Amniotic epithelial cell (primary cell): ENCODE results near the gene OR2L2.
"Not testable (repeated sequence)": the region's sequence is repeated elsewhere in the genome, so short reads cannot be mapped to it uniquely, and the experiment has no call there.

Source experiments
- DNase-seq: peaks from one replicate; pipeline ENCODE4 v3.0.0-alpha.2; 2010; ENCODE audit warnings: low read depth

The OR2L2 gene, protein sequence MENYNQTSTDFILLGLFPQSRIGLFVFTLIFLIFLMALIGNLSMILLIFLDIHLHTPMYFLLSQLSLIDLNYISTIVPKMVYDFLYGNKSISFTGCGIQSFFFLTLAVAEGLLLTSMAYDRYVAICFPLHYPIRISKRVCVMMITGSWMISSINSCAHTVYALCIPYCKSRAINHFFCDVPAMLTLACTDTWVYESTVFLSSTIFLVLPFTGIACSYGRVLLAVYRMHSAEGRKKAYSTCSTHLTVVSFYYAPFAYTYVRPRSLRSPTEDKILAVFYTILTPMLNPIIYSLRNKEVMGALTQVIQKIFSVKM

DNA sequence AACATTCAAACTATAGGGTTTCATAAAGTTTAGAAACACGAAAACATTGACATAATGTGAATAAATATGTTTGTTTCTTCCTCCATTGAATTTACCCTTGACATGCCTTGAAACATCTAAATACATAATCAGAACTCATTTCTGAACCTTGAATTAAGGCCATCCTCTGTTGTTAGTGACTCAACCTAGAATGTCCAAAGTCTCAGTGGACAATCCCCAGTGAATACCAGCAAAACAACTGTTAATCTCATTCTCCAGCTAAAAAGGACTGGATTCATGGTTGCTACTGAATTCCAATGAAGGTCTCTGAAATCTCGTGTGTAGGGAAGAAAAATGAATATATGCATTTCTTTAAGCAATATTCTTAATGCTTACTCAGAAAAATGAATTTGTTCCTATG is at the start of gene OR2L2:
Gene OR2L2 (plus strand): TSS at position 301 of the 400 bp plus-strand sequence. CDS start 8,198 bp downstream, outside the sequence.
- DNase-seq, result no peak

DNA sequence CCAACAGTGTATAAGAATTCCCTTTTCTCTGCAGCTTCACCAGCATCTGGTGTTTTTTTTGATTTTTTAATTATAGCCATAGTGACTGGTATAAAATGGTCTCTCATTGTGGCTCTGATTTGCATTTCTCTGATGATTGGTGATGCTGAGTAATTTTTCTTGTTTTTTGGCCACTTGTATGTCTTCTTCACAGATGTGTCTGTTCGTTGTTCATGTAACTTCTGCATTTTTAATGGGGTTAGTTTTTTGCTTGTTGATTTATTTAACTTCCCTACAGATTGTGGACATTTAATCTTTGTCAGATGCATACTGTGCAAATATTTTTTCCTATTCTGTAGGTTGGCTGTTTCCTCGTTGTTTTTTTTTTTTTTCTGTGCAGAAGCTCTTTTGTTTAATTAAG is 36.9 kb upstream of the OR2L2 start:
- DNase-seq, result no peak

DNA sequence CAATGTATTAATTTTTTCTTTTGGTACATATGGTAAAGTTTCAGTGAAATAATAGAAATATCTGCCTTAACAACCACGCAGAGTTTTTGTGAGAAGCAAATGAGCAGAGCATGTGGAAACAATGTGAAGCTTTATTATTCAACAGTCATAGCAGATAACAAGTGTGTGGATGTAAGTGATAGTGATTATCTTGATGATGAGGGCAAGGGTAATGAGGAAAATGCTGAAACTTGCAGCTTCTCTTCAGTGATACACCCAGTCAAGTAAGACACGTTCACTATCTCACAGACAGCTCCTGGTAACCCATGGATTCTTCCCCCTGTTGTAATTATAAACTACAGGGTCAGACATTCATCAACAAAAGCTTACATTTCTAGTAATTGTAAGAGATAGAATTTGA is 31.1 kb upstream of the OR2L2 start:
- no peak for DNase-seq

DNA sequence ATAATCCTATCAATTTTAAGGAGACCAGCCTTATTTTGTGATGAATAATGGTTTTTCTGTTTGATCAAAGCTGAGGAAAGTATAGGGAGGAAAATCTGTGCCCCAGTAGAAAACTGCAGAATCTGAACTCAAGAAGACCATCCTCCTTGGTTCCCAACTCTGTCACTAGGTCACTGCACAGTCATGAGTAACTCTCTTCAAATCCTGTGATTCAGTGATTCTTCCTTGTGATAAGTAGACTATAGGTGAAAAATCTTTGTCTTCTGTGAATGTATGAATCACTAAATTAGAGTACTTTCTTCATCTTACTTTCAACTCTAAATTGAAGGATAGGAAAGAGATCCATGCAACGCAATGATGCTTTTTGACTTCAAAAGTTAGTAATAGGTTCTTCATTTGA is 29.7 kb upstream of the OR2L2 start:
- no peak for DNase-seq

DNA sequence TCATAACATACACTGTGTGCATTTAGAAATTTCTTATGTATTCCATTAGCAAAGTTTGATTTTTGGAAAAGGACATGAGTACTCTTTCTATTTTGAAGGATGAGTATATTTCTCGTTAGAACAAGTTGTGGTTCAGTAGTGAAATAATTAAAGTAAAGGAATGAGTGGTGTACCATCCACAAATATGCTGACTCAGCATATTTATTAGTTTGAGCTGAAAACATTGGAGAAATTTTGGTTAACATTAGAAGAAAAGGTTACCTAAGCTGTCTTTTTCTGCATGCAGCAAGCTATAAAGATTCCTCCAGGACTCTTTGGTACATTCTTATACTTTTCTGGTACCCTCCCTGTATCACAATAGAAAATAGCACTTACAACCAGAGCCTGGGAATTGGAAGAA is 22.1 kb upstream of the OR2L2 start:
- DNase-seq, result no peak

DNA sequence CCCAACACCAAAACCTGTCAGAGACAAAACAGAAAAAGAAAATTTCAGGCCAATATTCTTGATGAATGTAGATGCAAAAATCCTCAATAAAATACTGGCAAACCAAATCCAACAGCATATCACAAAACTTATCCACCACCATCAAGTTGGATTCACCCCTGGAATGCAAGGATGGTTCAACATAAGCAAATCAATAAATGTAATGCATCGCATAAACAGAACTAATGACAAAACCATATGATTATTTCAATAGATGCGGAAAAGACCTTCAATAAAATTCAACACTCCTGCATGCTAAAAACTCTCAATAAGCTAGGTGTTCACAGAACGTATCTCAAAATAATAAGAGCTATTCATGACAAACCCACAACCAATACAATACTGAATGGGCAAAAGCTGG is 20.2 kb upstream of the OR2L2 start:
- no peak for DNase-seq

DNA sequence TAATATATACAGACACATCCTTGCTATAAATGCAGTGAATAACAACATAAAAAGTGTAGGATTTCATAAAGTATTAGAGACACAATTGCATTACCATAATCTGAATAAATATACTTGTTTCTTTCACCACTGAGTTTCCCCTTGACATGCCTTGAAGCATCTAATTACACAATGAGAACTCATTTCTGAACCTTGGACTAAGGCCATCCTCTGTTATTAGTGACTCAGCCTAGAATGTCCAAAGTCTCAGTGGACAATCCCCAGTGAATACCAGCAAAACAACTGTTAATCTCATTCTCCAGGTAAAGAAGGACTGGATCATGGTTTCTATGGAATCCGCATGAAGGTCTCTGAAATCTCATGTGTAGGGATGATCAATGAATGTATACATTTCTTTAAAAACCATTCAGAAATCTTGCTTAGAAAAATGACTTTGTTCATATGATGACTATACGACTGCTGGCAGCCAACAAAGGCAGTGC is 16.6 kb upstream of the OR2L2 start, which contains the start of gene OR2L5:
Gene OR2L5 (plus strand): TSS at position 432 of the 482 bp plus-strand sequence. CDS start 8,288 bp downstream, outside the sequence.
- no peak for DNase-seq

DNA sequence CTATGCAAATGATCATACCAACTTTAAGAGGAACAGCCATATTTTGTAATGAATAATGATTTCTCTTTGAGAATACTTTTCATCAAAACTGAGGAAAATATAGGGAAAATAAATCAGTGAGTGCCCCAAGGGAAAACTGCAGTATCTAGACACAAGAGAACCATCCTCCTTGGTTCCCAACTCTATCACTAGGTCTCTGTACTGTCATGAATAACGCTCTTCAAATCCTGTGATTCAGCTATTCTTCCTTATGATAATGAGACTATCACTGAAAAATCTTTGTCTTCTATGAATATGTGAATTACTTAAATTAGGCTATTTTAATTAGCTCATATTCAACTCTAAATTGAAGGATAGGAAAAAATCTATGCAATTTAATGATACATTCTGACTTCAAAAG is 14.1 kb upstream of the OR2L2 start:
- DNase-seq, result no peak

DNA sequence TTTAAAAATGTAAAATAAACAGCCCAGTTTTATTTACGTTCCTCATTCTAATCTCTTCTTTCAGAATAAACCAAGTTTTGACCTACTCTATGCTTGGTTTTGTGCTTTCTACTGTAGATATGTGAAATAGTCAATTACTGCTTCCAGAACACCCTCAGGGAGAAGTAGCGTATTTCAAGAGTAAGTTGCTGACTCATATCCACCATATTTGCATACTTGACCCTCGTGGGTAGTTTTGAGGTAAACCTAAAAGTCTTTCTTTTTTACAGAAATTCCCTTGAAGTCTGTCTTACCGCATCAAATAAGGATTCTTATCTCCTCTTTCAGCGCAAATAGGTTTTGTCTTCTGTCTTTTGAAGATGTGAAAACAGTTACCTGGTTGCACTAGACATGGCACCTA is 15.3 kb downstream of the OR2L2 start:
- DNase-seq, result no peak

DNA sequence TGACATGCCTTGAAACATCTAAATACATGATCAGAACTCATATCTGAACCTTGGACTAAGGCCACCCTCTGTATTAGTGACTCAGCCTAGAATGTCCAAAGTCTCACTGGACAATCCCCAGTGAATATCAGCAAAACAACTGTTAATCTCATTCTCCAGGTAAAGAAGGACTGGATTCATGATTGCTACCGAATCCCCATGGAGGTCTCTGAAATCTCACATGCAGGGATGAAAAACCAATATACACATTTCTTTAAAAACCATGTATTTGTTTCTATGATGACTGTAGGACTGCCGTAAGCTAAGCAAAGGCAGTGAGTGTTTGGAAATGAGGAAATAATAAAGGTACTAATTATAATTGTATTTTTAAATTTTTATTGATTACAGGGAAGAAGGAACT is 16.7 kb downstream of the OR2L2 start, which contains the start of gene OR2L3:
Gene OR2L3 (plus strand): TSS at position 301 of the 400 bp plus-strand sequence. CDS start 13,846 bp downstream, outside the sequence.
- no peak for DNase-seq

DNA sequence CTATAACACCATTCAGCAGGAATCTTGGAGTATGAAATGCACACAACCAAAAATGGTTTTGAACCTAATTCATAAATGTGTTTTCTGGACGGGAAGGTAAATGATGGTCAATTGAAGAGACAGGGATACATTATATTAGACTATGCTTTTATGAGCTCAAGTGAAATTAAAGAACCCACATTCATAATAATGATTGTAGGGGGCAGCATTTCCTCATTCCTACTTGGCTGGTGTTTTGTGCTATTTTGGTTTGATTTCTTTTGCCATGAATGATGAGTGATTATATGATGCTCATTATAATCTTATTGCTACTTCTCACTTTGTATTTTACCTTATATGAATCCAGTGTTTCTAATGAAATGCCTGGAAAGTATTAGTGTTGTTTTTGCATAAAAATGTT is 17.1 kb downstream of the OR2L2 start:
- DNase-seq, result no peak

DNA sequence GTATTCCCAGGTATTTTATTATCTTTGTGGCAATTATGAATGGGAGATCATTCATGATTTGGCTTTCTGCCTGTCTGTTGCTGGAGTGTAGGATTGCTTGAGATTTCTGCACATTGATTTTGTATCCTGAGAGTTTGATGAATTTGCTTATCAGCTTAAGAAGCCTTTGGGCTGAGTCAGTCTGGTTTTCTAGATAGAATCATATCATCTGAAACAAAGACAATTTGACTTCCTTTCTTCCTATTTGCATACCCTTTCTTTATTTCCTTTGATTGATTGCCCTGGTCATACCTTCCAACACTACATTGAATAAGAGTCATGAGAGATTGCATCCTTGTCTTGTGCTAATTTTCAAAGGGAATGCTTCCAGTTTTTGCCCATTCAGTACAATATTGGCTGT is 24.8 kb downstream of the OR2L2 start:
- DNase-seq, result no peak

DNA sequence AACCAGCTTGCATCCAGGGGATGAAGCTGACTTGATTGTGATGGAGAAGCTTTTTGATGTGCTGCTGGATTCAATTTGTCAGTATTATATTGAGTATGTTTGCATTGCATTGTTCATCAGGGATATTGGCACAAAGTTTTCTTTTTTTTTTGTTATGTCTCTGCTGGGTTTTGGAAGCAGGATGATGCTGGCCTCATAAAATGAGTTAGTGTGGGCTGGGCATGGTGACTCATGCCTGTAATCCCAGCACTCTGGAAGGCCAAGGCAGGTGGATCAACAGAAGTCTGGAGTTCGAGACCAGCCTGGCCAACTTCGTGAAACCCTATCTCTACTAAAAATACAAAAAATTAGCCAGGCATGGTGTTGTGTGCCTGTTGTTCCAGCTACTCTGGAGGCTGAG is 25.4 kb downstream of the OR2L2 start:
- no peak for DNase-seq

DNA sequence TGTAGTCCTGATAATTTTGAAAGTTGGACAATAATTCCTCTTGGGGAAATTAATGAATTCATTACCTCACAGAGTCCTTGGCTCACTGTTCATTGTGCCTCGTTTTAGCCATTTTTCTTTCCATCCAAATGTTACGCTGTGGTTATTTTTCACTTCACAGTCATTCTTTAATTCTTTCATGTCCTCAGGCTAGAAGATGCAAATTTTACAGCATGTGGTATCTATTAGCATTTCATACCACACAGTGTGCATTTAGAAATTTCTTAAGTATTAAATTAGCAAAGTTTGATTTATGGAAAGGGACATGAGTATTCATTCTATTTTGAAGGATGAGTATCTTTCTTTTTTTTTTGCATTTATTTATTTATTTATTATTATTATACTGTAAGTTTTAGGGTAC is 35.2 kb downstream of the OR2L2 start:
- no peak for DNase-seq

DNA sequence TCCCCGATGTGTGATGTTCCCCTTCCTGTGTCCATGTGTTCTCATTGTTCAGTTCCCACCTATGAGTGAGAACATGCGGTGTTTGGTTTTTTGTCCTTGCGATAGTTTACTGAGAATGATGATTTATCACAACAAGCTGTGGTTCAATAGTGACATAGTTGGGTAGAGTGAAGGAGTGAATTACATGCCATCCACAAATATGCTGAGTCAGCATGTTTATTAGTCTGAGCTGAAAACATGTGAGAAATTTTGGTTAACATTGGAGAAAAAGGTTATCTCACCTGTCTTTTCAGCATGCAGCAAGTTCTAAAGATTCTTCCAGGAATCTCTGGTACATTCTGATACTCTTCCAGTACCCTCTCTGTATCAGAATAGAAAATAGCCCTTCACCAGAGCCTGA is 35.7 kb downstream of the OR2L2 start:
- no peak for DNase-seq

DNA sequence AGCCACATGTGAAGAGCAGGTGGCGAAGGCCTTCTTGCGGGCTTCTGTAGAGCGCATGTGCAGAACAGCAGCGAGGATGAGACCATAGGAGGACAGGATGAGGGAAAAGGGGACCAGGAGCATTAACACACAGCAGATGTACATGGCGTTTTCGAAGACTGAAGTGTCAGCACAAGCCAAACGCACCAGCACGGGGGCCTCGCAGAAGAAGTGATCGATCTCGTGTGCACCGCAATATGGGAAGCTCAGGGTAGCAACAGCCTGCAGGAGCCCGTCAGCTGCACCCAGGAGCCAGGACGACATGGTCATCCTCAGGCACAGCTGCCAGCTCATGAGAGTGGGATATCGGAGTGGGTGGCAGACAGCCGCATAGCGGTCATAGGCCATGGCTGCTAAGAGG is 54.0 kb downstream of the OR2L2 start:
- not testable (repeated sequence) for DNase-seq
